ENCODE measurements around the gene SLIT3. TPM values are rescaled to one million over a fixed set of nuclear protein-coding genes. Genes with fewer than 3 reads are reported as not detected.

The SLIT3 gene
- total and polyA plus RNA-seq, 10 of the 15 experiments (the other 5 are each of a cell fraction or from before 2014, with no cell fraction given) = 0.05 TPM; not detected in 9

DNA sequence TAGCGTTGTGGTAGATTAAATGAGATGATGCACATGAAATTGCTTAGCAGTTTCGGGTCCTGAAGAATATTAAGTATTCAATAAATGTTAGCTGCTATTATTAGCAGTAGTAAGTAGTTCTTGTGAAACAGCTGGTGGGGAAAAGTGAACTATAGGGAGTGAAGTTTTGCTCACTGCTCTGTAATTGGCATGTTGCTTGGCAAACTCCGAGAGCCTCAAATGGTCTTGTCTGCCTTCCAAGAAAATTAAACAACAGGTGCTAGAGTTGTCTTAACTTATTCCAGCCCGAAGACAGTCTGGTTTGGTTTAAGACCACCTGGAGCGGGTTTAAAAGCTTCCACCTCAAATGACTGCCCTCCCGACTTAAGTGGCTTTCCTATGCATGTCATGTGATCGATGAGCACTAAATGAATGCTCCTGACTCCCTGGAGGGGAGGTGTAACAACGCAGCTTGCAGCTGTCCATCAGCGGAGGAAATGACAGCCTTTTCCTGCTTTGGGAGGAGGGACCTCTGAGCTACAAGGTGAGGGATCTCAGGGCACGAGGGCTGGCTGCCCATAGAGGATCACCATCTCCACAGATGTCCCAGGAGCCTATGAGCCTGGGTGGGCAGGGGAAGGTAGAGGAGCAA lies 518.9 kb downstream of the SLIT3 start (continued):
- TF ChIP-seq, protein P1, sequence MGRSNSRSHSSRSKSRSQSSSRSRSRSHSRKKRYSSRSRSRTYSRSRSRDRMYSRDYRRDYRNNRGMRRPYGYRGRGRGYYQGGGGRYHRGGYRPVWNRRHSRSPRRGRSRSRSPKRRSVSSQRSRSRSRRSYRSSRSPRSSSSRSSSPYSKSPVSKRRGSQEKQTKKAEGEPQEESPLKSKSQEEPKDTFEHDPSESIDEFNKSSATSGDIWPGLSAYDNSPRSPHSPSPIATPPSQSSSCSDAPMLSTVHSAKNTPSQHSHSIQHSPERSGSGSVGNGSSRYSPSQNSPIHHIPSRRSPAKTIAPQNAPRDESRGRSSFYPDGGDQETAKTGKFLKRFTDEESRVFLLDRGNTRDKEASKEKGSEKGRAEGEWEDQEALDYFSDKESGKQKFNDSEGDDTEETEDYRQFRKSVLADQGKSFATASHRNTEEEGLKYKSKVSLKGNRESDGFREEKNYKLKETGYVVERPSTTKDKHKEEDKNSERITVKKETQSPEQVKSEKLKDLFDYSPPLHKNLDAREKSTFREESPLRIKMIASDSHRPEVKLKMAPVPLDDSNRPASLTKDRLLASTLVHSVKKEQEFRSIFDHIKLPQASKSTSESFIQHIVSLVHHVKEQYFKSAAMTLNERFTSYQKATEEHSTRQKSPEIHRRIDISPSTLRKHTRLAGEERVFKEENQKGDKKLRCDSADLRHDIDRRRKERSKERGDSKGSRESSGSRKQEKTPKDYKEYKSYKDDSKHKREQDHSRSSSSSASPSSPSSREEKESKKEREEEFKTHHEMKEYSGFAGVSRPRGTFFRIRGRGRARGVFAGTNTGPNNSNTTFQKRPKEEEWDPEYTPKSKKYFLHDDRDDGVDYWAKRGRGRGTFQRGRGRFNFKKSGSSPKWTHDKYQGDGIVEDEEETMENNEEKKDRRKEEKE (IDR thresholded peaks at IDR 0.05) = no peak

DNA sequence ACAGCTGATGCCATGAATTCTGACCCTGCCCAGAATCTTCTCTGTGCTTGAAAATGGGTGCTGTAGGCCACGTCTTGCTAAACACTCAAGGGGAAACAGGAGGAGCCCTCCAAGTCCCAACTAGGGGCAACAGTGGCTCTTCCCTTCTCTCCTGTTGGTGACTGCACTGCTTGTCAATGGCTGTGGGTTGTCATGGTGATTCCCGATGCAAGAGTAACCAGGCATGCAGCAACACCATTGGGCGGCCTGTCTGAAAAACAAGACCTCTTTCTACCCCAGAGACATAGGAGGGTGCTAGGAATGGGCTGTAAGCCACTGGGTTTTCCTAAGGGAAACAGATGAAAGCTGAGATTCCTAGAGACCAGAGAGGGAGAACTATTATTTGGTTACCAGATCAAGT lies 520.1 kb downstream of the SLIT3 start:
- ChIA-PET POLR2A (no interaction called here), CTCF (no interaction called here), SMC1A (ENCODE audit: uncharacterized antibody, unreplicated experiment) (no interaction called here), RAD21 (ENCODE audit: unreplicated experiment) (no interaction called here)
- H3K4me1 ChIP-seq (ENCODE audit: control insufficient read depth, insufficient read depth, low read length) = no peaks in the 10 kb centered on the region
- H4K20me1 ChIP-seq (ENCODE audit: control insufficient read depth, insufficient read depth) = no peaks in the 10 kb centered on the region
- no TSS peak for BruUV-seq (replicated peaks)
- no peak overlapping the region for H3K4me3 ChIP-seq
- intact Hi-C loops (cut with micrococcal nuclease; ENCODE audit: unreplicated experiment) (no loop called here), in situ Hi-C loops (cut with MboI) (no loop called here)
- H3K27ac ChIP-seq (ENCODE audit: control insufficient read depth, insufficient read depth) = no peak overlapping the region
- no peak overlapping the region for H3K9ac ChIP-seq (ENCODE audit: control insufficient read depth, insufficient read depth, low read length)
- peaks cover 4 to 8% of the 10 kb centered on the region in 2 experiments; a peak in 3 of 4 replicates for H3K27me3 ChIP-seq (replicated peaks in 1 of 2; ENCODE audit: control insufficient read depth in 2 of 2, insufficient read depth in 2 of 2, low read length in 1 of 2)
- FAIRE-seq (no peak), ATAC-seq (no peak), DNase-seq (ENCODE audit: low read depth, low spot score) (no peak)
- no peaks in the 10 kb centered on the region for H3K36me3 ChIP-seq (ENCODE audit: control insufficient read depth in 2 of 2, insufficient read depth in 2 of 2, low read length in 1 of 2)
- H3K4me2 ChIP-seq (ENCODE audit: control insufficient read depth, insufficient read depth) = no peak overlapping the region
- no peaks in the 10 kb centered on the region for H3K79me2 ChIP-seq (ENCODE audit: control insufficient read depth, insufficient read depth, low read length)
- no peak overlapping the region for H2AFZ ChIP-seq (ENCODE audit: control insufficient read depth, low read depth, low read length)
- 34% methylated on average over 3 of the region's 3 CpGs for WGBS (ENCODE audit: insufficient coverage, insufficient replicate concordance, low lambda C conversion rate, missing lambda C conversion rate)
- no peaks in the 10 kb centered on the region for H3K9me3 ChIP-seq (replicated peaks; ENCODE audit: control insufficient read depth, insufficient read depth, low read length)
- no peak for TF ChIP-seq IRF4 (IDR thresholded peaks at IDR 0.05; ENCODE audit: low read depth, low read length)
- TF ChIP-seq, protein P2, sequence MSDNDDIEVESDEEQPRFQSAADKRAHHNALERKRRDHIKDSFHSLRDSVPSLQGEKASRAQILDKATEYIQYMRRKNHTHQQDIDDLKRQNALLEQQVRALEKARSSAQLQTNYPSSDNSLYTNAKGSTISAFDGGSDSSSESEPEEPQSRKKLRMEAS (IDR thresholded peaks at IDR 0.05; ENCODE audit: low read depth, low read length) = no peak
- no peak for TF ChIP-seq CREB1 (IDR thresholded peaks at IDR 0.05; ENCODE audit: low read depth)
- no peak for TF ChIP-seq NBN (IDR thresholded peaks at IDR 0.05)
- no peak for TF ChIP-seq NR2F1 (conservative IDR thresholded peaks at IDR 0.05)
- no peak for TF ChIP-seq GABPA (IDR thresholded peaks at IDR 0.05; ENCODE audit: low read depth)
- TF ChIP-seq, protein P3, sequence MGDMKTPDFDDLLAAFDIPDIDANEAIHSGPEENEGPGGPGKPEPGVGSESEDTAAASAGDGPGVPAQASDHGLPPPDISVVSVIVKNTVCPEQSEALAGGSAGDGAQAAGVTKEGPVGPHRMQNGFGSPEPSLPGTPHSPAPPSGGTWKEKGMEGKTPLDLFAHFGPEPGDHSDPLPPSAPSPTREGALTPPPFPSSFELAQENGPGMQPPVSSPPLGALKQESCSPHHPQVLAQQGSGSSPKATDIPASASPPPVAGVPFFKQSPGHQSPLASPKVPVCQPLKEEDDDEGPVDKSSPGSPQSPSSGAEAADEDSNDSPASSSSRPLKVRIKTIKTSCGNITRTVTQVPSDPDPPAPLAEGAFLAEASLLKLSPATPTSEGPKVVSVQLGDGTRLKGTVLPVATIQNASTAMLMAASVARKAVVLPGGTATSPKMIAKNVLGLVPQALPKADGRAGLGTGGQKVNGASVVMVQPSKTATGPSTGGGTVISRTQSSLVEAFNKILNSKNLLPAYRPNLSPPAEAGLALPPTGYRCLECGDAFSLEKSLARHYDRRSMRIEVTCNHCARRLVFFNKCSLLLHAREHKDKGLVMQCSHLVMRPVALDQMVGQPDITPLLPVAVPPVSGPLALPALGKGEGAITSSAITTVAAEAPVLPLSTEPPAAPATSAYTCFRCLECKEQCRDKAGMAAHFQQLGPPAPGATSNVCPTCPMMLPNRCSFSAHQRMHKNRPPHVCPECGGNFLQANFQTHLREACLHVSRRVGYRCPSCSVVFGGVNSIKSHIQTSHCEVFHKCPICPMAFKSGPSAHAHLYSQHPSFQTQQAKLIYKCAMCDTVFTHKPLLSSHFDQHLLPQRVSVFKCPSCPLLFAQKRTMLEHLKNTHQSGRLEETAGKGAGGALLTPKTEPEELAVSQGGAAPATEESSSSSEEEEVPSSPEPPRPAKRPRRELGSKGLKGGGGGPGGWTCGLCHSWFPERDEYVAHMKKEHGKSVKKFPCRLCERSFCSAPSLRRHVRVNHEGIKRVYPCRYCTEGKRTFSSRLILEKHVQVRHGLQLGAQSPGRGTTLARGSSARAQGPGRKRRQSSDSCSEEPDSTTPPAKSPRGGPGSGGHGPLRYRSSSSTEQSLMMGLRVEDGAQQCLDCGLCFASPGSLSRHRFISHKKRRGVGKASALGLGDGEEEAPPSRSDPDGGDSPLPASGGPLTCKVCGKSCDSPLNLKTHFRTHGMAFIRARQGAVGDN (IDR thresholded peaks at IDR 0.05) = no peak
- no peak for TF ChIP-seq ZNF384 (IDR thresholded peaks at IDR 0.05; ENCODE audit: borderline replicate concordance, low read depth, low read length)
- TF ChIP-seq NRF1 (conservative IDR thresholded peaks at IDR 0.05; ENCODE audit: low read depth, low read length) = no peak
- TF ChIP-seq EED (IDR thresholded peaks at IDR 0.05; ENCODE audit: low read depth) = no peak
- no peak for TF ChIP-seq KAT2A (conservative IDR thresholded peaks at IDR 0.05; ENCODE audit: control insufficient read depth, low read depth, low read length)
- TF ChIP-seq CHD2 (IDR thresholded peaks at IDR 0.05; ENCODE audit: borderline replicate concordance, low read depth, low read length) = no peak
- no peak for TF ChIP-seq NR2C2 (IDR thresholded peaks at IDR 0.05; ENCODE audit: borderline replicate concordance, control insufficient read depth, insufficient read length, low read depth)
- no peak for TF ChIP-seq TCF12 (IDR thresholded peaks at IDR 0.05; ENCODE audit: low read depth, low read length)
